ENCODE results near the gene MAJIN.
"Not testable (repeated sequence)": the region's sequence is repeated elsewhere in the genome, so short reads cannot be mapped to it uniquely, and the experiment has no call there.

The MAJIN gene, protein sequence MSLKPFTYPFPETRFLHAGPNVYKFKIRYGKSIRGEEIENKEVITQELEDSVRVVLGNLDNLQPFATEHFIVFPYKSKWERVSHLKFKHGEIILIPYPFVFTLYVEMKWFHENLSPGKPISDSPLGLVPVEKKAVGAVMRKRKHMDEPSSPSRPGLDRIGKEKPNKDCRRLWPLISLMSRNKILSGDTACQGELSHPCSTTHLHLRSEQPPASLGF

DNA sequence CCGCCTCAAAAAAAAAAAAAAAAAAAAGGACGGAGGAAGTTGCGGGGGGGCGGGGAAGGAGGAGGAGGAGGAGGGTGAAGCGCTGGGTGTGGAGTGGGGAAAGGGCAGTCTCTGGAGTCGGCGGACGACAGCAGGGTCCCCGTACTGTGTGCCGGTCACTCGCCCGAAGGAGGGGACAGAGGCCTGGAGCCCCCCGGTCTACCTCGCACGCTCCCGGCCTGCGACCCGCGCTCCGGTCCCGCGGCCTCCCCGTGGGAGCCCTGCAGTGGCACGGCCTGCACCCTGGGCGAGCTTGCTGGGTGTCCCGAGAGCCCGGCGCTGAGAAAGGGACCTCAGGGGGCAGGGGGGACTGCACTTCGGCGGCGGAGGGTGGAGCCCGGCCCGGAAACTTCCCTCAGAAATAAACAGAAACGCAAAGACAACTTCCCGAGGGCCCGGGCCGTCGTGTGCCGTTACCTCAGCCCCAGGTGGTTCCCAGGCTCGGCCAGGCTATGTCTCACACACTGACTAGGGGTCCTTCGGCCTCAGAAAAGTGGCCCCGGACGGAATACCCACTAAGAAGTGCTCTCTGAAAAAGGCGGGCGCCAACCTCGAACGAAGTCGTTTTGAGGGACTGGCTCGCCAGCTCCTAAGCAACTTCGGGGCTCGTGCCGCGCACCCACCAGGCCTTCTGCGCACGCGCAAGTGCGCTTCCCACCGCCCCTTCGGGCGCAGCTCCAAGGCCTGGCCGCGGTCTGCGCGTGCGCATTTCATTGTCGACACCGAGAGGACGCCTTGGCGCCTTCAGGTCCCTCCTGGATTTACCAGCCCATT lies at the start of gene MAJIN:
MAJIN (minus strand) TSS at position 688 of the 813 bp plus-strand sequence. CDS start 12,703 bp downstream, outside the sequence.
- no peak for DNase-seq

DNA sequence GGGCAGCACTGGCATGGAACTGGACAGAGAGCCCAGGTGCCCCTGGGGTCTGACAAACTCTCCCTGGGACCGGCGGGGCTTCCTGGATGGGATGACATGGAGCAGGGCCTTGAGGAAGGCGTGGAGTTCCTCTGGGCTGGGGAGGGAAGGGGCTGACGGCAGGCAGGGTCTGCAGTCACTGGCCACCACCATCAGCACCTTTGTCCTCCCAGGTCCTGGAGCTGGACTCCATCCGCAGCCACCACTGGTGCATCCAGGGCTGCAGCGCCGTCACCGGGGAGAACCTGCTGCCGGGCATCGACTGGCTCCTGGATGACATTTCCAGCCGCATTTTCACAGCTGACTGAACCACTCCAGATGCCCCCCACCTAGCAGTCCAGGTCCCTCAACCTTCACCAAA lies 49.6 kb upstream of the MAJIN start:
- no peak for DNase-seq

DNA sequence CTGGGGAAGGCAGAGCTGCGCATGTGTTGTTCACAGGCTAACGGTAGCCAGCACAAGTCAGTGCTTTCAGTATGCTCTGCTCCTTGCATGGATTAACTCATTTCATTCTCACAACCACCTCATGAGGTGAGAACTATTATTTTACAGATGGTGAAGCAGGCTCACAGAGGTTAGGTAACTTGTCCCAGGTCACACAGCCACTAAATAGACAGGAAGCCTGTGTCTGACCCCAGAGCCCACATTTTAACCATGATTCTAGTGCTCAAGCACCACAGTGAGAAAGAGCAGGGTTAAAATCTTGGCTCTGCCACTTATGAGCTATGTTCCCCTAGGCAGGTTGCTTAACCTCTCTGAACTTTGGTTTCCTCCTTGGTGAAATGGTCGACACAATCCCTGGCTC lies 49.1 kb upstream of the MAJIN start:
- DNase-seq: no peak

DNA sequence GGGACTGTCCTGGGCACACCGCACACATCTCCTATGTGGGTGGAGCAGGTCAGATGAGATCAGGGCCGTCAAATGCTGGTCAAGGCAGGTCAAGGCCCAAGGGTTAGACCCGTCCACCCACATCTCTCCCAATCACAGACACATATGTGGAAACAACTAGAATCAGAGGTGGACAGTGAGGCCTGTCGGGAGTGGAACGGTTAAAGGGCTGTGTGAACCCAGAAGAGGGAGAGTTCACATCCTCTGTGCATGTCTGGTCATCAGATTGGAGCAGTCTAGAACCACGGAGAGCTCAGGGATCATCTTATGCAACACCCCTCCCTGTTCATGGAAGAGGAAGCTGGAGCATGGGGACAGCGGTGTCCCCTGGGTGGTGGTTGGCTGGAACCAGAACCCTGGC lies 47.9 kb upstream of the MAJIN start:
- no peak for DNase-seq

DNA sequence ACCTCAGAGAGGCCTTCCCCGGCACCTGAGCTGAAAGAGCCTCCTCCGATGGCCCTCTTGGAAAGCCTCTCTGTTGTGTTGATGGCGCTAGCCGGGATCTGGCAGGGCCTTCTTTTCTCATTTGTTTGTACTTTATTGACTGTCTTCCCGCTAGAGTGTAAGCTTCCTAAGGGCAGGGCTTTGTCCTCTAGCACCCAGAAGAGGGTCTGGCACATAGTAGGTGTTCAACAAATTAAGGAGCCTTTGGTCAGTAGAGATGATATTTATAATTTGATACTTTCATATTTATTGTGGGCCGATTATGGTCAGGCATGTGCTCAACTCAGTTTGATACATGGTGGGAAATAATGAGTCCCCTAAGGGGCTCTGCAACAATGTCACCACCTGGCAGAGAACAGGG lies 46.0 kb upstream of the MAJIN start:
- DNase-seq: no peak

DNA sequence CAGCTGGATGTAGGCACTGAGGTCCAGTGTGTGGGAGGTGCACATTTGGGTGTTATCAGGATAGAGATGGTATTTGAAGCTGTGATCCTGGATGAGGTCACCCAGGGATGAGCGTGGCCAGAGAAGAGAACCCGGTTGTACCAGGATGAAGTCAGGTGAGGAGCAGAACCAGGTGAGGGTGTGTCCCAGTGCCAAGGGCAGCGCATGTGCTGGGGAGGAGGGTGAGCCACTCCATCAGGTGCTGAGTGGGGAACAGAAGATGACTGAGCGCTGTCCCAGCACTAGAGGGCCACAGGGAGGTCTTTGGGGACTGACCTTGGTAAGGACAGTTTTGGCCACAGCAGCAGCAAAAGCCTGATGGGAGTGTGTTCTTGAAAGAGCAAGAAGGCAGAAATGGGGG lies 44.8 kb upstream of the MAJIN start:
- no peak for DNase-seq

DNA sequence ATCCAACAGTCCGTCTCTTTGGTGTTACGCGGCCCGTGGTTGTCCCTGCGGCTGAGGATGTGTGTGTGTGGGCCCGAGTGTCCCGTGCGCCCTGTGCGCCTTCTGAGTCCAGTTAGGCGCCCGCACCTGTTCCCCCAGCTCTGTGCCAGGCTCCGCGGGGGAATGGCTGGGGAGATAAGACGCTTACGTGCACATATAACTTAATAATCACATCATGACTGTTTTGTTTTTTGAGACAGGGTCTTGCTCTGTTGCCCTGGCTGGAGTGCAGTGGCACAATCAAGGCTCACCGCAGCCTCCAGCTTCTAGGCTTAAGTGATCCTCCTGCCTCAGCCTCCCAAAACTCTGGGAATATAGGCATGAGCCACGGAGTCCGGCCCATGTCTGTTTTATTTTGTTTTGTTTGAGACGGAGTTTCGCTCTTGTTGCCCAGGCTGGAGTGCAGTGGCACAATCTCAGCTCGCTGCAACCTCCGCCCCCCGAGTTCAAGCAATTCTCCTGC lies 42.9 kb upstream of the MAJIN start:
- DNase-seq: no peak

DNA sequence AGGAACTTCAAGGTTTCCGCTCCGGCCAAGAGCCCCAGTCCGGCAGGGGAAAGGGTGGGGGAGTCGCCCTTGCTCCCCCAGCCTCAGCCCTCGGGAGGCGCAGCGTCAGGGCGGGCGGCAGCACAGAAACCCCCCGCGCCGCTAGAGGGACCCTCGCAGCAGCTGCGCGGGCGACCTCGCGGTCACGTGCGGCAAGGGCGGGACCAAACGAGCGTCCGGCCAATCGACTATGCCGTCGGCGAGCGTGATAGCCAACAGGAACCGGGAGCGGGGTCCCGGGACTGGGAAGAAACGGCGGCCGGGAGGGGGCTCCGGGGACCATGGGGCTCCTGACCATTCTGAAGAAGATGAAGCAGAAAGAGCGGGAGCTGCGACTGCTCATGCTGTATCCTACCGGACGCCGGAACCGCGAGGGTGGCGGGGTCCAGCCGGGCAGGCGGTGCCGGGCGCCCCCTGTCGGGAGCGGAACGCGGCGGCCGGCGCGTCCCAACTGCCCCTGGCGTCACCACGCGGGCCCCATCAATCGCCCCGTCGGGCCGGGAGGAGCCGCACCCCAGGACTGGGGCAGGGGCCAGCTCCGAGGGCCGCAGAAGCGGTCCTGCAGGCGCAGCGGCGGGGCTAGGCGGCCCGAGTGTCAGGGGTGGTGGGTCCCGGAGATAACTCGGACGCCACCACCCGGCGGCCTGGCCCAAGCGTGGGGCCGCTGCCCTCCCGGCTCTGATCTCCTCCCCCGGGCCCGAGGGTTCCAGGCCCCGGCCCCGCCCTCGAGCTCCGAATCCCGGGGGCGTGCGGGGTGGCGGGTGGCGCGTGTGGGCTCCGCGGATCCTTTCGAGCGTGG lies 42.2 kb upstream of the MAJIN start, which contains the start of gene ARL2:
ARL2 (plus strand) TSS at position 273 of the 838 bp plus-strand sequence; CDS start at position 321, 48 bp downstream.
- peak; percentile 90 for DNase-seq

DNA sequence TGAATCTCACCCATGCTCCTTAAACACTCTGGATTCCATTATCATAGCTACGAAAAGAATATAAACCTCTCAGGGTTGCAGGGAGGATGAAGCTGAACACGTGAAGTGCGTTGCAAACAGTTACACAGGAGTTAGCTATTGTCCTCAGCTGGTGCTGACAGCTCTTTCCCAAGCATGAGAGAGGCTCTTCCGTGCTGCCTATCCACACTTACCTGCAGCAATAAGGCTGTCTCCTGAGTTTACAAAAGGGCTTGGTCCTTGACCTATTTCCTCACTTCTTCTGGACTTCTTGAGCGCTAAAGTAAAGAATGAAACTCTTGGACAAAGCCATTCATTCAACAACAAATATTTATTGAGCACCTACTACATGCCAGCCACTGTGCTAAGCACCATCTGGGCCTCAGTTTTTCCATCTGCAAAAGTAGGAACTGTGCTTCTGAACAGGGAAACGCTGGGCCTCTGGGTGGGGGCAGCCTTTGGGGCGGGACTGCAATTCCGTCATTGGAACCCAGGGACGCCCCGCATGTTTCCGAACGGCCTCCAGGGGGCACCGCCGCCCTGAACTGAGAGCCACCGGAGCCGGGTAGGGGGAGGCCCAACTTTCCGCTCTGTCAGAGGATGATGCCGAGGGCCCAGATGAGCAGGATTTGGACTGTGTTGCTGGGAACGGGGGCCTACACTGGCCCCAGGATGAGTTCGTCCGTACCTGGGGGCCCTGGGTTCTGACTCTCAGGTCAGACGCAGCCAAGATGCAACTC lies 41.4 kb upstream of the MAJIN start:
- DNase-seq: peak; percentile 82

DNA sequence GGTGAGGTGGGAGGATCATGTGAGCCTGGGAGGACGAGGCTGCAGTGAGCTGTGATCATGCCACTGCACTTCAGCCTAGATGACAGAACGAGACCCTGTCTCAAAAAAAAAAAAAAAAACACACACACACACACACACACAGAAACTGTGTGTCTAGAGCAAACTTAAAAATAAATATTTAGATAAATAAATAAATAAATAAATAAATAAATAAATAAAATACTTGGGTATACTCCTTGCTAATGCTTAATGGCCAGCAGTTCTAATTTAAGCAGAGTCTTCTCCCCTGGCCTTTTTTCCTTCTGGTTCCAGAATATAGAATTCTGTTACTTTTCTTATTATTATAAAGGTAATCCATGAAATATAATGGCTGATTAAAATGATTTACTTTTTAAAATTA lies 37.0 kb upstream of the MAJIN start:
- DNase-seq: no peak

DNA sequence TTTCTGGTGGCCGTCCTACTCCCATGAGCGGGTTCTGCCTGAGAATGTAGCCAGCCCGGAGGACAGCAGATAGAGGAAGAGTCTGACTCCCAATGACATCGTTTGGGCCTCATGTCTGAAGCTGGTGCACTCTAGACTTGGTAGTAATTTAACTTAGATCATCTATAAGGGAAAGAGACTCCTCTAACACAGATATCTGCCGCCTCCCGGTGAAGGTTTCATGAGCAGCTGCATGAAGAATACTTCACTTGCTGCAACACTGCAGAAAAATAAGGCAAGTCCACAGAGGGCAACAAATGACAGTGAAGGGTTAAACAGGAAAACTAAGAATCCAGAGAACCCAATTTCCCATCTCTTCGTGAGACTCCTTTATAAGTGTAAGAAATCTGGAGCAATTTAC lies 36.1 kb upstream of the MAJIN start:
- DNase-seq: no peak

DNA sequence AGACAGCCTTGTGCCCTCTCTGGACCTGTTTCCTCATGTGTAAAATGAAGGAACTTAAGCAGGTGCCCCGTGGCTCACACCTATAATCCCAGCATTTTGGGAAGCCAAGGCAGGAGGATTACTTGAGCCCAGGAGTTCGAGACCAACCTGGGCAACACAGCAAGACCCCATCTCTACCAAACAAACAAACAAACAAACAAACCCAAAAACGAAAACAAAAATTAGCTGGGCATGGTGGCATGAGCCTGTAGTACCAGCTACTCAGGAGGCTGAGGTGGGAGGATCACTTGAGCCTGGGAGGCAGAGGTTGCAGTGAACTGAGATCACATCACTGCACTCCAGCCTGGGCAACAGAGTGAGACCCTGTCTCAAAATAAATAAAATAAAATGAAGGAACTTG lies 32.1 kb upstream of the MAJIN start:
- not testable (repeated sequence) for DNase-seq

DNA sequence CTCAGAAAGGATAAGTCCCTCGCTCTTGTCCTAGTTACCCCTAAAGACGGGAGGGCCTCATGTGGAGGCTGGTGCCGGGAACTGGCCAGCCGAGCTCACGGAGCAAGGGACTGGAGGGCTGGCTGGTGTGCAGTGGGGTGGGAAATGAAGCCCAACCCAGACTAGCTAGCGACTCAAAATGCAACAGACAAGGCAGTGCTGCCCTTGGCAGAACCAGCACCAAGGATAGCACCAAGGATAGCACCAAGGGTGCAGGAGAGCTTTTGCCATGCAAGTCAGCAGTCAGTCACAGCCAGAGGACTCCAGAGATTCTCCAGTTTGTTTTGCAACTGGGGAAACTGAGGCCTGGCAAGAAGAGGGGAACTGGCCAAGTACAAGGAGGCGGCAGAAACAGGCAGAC lies 31.4 kb upstream of the MAJIN start:
- DNase-seq: no peak

DNA sequence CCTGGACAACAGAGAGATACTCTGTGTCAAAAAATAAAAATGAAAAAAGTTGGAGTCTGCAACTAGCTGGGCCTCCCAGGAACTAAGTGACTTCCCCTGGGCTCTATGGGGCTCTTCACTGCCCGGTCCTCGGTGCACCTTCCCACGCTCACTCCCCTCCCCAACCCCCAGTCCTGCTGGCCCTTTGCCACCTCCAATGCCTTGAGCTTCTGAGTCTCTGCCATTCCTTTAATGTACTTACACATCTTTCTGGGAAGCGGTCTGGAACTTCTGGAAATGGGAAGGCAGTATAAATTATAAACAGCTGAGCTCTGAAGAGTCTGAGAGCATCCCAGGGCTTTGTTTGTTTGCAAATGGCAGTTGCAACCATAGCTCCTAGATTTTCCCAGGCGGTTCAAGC lies 30.8 kb upstream of the MAJIN start:
- DNase-seq: no peak

DNA sequence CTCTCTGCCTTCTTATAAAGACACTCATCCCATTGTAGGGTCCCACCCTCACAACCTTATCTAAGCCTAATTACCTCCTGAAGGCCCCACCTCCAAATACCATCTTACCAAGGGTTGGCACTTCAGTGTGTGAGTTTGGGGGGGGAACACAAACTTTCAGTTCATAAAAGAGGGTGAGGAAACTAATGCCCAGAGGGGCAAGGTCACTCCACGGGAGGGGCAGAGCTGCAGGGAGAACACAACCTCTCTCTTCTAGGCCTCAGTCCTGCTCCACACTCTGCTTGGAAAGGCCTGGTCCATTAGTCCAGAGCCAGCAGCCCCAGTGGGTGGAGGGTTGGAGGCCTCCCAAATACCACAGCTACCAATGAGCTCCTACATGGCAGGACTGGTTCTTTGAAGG lies 27.6 kb upstream of the MAJIN start:
- DNase-seq: no peak

DNA sequence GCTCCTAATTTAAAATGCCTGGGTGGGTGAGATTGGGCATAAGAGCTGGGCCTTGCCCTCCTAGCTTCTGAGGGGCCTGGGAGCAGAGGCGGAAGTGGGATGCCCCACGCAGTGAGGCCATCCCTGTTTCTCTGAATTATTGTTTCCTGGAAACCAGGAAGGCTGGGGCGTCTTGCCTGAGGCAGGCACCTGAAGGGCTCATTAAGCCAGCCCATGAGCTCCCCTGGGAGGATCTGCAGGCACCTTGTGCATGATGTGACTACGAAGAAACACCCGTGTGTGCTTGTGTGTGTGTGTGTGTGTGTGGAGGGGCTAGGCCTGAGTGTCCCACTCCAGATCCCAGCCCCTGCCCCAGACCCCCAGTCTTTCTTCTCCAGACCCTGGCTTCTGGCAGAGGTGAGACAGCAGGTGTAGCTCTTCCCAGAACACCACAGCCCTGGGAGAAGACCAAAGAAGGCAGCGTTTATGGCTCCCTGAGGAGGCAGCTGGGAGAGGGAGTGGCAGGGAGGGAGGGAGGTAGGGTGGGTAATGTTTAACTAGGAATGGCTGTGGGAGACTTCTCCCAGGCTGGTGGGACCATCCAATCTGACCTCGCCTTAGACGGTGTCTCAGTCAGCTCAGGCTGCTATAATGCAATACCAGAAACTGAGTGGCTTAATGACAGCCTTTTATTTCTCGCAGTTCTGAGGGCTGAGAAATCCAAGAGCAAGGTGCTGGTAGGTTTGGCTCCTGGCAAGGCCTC lies 27.0 kb upstream of the MAJIN start:
- DNase-seq: peak; percentile 83

DNA sequence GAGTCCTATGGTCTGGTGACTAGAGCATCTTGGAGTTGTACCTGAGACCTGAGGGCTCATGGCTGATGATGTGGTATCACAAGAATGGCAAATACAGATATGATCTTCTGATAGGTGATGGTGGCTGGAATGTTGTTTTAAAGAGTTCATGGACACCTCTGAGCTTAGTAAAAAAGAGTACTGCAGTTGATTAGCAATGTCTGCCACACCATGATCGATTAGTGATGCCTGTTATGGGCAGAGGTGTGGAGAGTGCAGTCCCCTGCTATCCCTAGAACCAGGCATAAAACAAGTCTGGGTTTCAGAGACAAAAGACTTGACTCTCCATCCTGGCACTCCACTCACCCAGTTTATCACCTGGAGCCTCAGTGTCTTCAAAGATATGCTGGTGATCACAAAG lies 26.2 kb upstream of the MAJIN start:
- DNase-seq: peak; percentile 42

DNA sequence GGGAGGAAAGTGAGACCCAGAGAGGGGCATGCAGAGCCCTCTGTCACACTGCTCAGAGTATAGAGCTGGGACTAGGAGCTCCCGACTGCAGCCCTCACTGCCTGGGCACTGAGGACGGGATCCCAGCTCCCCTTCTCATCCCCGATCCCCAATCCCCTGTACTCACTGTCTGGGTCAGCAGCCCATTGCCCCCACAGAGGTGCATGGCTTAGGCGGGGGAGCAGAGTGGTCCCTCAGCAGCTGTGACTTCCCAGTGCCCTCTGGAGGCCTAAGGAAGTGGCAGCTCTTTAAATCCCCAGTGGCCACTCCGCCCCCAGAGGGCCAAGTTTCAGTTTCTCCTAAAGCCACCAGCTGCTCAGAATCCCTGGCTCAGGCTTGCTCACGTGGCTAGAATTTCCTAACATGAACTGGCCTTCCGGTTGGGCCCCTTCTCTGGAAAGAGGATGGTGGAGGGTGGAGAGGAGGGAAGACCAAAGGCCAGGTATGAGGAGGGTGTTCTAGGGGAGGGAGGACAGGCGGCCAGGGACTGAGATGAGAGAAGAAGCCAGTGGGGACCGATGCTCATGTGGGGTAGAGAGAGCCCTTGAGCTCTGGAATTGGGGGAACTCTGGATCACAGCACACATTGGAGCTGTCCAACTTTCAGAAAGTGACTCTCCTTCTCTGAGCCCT lies 24.9 kb upstream of the MAJIN start, which contains the start of gene BATF2:
BATF2 (minus strand) TSS at position 262 of the 671 bp plus-strand sequence; CDS start at position 205, 57 bp downstream.
- DNase-seq: peak; percentile 56

DNA sequence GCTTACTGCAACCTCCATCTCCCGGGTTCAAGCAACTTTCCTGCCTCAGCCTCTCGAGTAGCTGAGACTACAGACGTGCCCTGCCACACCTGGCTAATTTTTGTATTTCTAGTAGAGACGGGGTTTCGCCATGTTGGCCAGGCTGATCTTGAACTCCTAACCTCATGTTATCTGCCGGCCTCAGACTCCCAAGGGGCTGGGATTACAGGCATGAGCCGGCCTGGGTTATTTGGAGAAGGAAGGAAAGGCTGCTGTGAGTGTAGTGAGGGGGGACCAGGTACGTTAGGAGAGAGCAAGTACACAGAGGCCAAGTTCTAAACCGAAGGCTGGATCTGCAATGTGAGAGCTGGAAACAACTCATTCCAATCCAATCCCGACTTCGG lies 24.4 kb upstream of the MAJIN start:
- no peak for DNase-seq

DNA sequence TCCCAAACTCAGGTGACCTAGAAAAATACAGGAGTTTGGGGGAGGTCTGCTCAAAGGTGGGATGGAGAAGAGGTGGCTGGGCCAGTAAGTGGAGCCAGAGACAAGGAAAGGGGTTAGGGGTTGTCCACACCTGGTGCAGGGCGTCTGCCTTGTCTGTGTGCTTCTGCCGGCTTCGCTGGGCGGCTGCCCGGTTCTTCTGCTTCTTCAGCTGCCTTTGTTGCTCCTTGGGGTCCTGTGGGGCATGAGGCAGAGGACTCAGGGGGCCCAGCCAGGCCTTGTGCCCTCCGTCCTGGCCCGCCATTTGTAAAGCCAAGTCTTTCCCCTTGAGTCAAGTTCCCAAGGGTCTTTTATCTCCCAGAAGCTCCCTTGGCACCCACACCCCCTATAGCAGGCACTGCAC lies 22.4 kb upstream of the MAJIN start:
- no peak for DNase-seq

Measured in NCI-H526 treated with DMSO at 0.1 percent for 48 hours (cell line).